ENCODE data around the gene EFCAB5. TPM values are rescaled to one million over a fixed set of nuclear protein-coding genes. Genes with fewer than 3 reads are reported as not detected.

The EFCAB5 gene
- total and polyA plus RNA-seq, 2 of the 8 experiments (the other 6 are each of a cell fraction or from before 2014, with no cell fraction given): 0.05 to 0.34 TPM

GRCh38 chr17:30091121-30091670 lies 149.8 kb downstream of the EFCAB5 start:
- no peaks in the 10 kb centered on the region for H3K4me1 ChIP-seq (replicated peaks in 1 of 4; ENCODE audit: control insufficient read depth in 3 of 4, insufficient read depth in 4 of 4, low read length in 3 of 4)
- H2BK120ac ChIP-seq (replicated peaks; ENCODE audit: low read depth, low read length): no peak overlapping the region
- CTCF ChIA-PET (ENCODE audit: partially characterized antibody): interaction anchor here (0.8 to 5.0 kb wide), 11 partner anchors 7 to 312 kb away, joined by 3 to 37 read pairs (median 4); partner anchors contain the start of gene SSH2
- H4K20me1 ChIP-seq (replicated peaks in 1 of 2; ENCODE audit: control insufficient read depth in 1 of 2, insufficient read depth in 2 of 2, low read length in 2 of 2): no peaks in the 10 kb centered on the region
- H3K79me2 ChIP-seq (ENCODE audit: control insufficient read depth in 1 of 2, insufficient read depth in 2 of 2, low read length in 2 of 2): no peaks in the 10 kb centered on the region
- H3K9ac ChIP-seq (replicated peaks in 1 of 4; ENCODE audit: extremely low read depth in 1 of 4, low read depth in 3 of 4, low read length in 3 of 4): no peak overlapping the region
- FAIRE-seq: no peak
- H4K91ac ChIP-seq (replicated peaks; ENCODE audit: insufficient read length, low read length): no peak overlapping the region
- no peak overlapping the region for H4K5ac ChIP-seq (ENCODE audit: insufficient read length, low read depth, low read length)
- POLR2A ChIA-PET (ENCODE audit: partially characterized antibody): interaction anchor here (0.6 to 1.3 kb wide), 2 partner anchors 13 to 585 kb away, joined by 3 to 4 read pairs; no protein-coding TSS in a partner anchor
- no peaks in the 10 kb centered on the region for H3K36me3 ChIP-seq (ENCODE audit: control insufficient read depth in 2 of 4, insufficient read depth in 4 of 4, low read length in 3 of 4)
- no peak overlapping the region for H3K18ac ChIP-seq (ENCODE audit: extremely low read depth, low read length)
- H3K9me3 ChIP-seq (ENCODE audit: insufficient read depth in 2 of 2, low read depth in 1 of 2, low read length in 1 of 2): no peaks in the 10 kb centered on the region
- DNase-seq (ENCODE audit: low read depth in 1 of 2, low spot score in 2 of 2): no peak
- no peak overlapping the region for H2BK5ac ChIP-seq (ENCODE audit: low read depth, low read length)
- H2AK5ac ChIP-seq (ENCODE audit: low read depth, low read length): no peak overlapping the region
- H3K4me2 ChIP-seq (ENCODE audit: insufficient read depth in 1 of 2, low read depth in 2 of 2, low read length in 2 of 2): no peak overlapping the region
- no peaks in the 10 kb centered on the region for H3K23me2 ChIP-seq (ENCODE audit: low read depth, low read length)
- H3K56ac ChIP-seq (replicated peaks; ENCODE audit: insufficient read length, low read depth, low read length): no peak overlapping the region
- no peak overlapping the region for H3K14ac ChIP-seq (ENCODE audit: insufficient read length)
- H3K23ac ChIP-seq (ENCODE audit: insufficient read length): no peak overlapping the region
- no peak overlapping the region for H3K4me3 ChIP-seq (ENCODE audit: extremely low read depth in 1 of 4, insufficient read depth in 2 of 4, low read depth in 3 of 4, low read length in 4 of 4)
- no peak overlapping the region for H2AFZ ChIP-seq (ENCODE audit: low read length)
- no peak overlapping the region for H3K27ac ChIP-seq (ENCODE audit: low read depth, low read length)
- no peak overlapping the region for H4K8ac ChIP-seq (ENCODE audit: extremely low read depth, insufficient read depth, low read length)
- H3K27me3 ChIP-seq (replicated peaks in 1 of 4; ENCODE audit: control insufficient read depth in 3 of 4, extremely low read depth in 1 of 4, insufficient read depth in 3 of 4, low read length in 3 of 4): no peaks in the 10 kb centered on the region
- no peak overlapping the region for H2BK12ac ChIP-seq (ENCODE audit: low read depth, low read length)
- H2BK15ac ChIP-seq (ENCODE audit: low read length): no peak overlapping the region
- H3K79me1 ChIP-seq (ENCODE audit: low read depth, low read length): no peaks in the 10 kb centered on the region
- H3K4ac ChIP-seq (replicated peaks; ENCODE audit: insufficient read length, low read depth, low read length): no peak overlapping the region
- H2BK20ac ChIP-seq (ENCODE audit: low read length): no peak overlapping the region
- 82% methylated on average over 4 of the region's 4 CpGs; no CpG with 5 or more reads in 1 of the 2 experiments for WGBS, 2 experiments (ENCODE audit: extremely low coverage in 1 of 2, insufficient coverage in 1 of 2, insufficient read length in 1 of 2, insufficient replicate concordance in 2 of 2, low coverage in 1 of 2, low lambda C conversion rate in 2 of 2, missing lambda C conversion rate in 1 of 2)
- TF ChIP-seq RAD21 (IDR thresholded peaks at IDR 0.05 in 1 of 2, conservative IDR thresholded peaks at IDR 0.05 in 1 of 2; ENCODE audit: low read depth in 2 of 2, low read length in 2 of 2): no peak
- no peak for TF ChIP-seq BCL11A (IDR thresholded peaks at IDR 0.05; ENCODE audit: low read depth in 2 of 2, low read length in 2 of 2)
- TF ChIP-seq SAP30 (IDR thresholded peaks at IDR 0.05; ENCODE audit: insufficient read depth, insufficient replicate concordance, low read length): no peak
- TF ChIP-seq ATF3 (IDR thresholded peaks at IDR 0.05; ENCODE audit: insufficient read depth, low read depth, low read length): no peak
- TF ChIP-seq POLR2A (IDR thresholded peaks at IDR 0.05; ENCODE audit: control extremely low read depth in 1 of 2, low read depth in 2 of 2, low read length in 2 of 2): no peak
- TF ChIP-seq CBX5 (IDR thresholded peaks at IDR 0.05; ENCODE audit: low read depth, low read length): no peak
- no peak for TF ChIP-seq SUZ12 (IDR thresholded peaks at IDR 0.05; ENCODE audit: low read length)
- TF ChIP-seq HDAC2 (IDR thresholded peaks at IDR 0.05; ENCODE audit: borderline replicate concordance in 1 of 2, low read depth in 2 of 2, low read length in 2 of 2): no peak
- no peak for TF ChIP-seq RBBP5 (IDR thresholded peaks at IDR 0.05; ENCODE audit: borderline replicate concordance, low read depth, low read length)
- TF ChIP-seq SIX5 (IDR thresholded peaks at IDR 0.05; ENCODE audit: low read depth, low read length): no peak
- no peak for TF ChIP-seq JUND (IDR thresholded peaks at IDR 0.05; ENCODE audit: low read length)
- TF ChIP-seq NANOG (IDR thresholded peaks at IDR 0.05; ENCODE audit: insufficient read depth, low read depth, low read length, poor library complexity, severe bottlenecking): no peak
- no peak for TF ChIP-seq CHD2 (IDR thresholded peaks at IDR 0.05; ENCODE audit: low read length)
